Heart left ventricle (tissue), 13 donors: ENCODE measurements around the gene LYRM2.

Source experiments
- CTCF ChIP-seq, 12 donors: fragments of 200-600 bp; sonication (generic) in 4 of 12; IDR thresholded peaks; one replicate each; pipeline versions ENCODE4 v1.5.0 to v1.8.0; 2018 to 2022; ENCODE audit warnings: antibody characterized with exemption in 12 of 12, mild to moderate bottlenecking in 5 of 12
- POLR2A ChIP-seq, 2 donors: fragments of 450-650 bp; IDR thresholded peaks; one replicate each; pipeline ENCODE4 v1.6.1; 2017; ENCODE audit warnings: antibody characterized with exemption in 2 of 2, mild to moderate bottlenecking in 2 of 2, moderate library complexity in 2 of 2
- donor health status: ischemic (EF 13 %, LVEDD 7.1; RV severe dilation, severe dysfunction).
- donor health status: DM: no; HTN: yes; CAD: no.
- donor health status: DM: no; HTN: no; CAD: no.
- donor health status: ischemic (EF 25% LVEDD 6.9; RV normal size, moderate dysfunction).
- donor health status: ischemic (EF 25% LVEDD 5.7; RV mildly dilated, moderate dysfunction).
- donor health status: ischemic (EF 35%, LVEDD 5.7; RV mildly dilated, moderate dysfunction).
- donor health status: nonischemic (EF 11% LVEDD 7.7; RV severe dilation, severe dysfunction).
- donor health status: DM: yes; HTN: yes; CAD: no.
- donor health status: PGD.
- donor health status: ischemic (EF 29% LVEDD 5.4; RV normal size, mild dysfunction).
- donor health status: nonischemic (EF 23%, LVEDD 6.1; RV moderate dilation, normal function).

GRCh38 chr6:89553431-89553830 lies 85.1 kb downstream of the LYRM2 start:
- TF ChIP-seq CTCF (IDR thresholded peaks at IDR 0.05): no peak
- no peak for TF ChIP-seq POLR2A (IDR thresholded peaks at IDR 0.05)
